Measurements from ENCODE around the gene TTC7B.

DNA sequence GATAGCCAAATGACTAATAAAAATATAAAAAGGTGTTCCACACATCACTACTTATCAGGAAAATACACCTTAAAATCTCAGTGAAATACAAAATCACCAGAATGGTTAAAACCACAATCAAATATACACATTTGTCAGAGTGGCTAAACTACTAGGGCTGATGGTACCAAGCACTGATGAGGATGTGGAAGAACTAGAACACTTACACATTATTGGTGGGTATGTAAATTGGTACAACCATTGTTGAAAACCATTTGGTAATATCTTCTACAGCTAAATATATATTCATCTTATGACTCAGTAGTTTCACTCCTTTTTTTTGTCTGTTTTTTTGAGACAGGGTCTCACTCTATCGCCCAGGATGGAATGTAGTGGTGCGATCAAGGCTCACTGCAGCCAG, 48.5 kb upstream of the TTC7B start:
- TF ChIP-seq POLR2AphosphoS5 (IDR thresholded peaks at IDR 0.05), result no peak
- TF ChIP-seq POLR2A (IDR thresholded peaks at IDR 0.05), result no peak
- TF ChIP-seq, protein P1, sequence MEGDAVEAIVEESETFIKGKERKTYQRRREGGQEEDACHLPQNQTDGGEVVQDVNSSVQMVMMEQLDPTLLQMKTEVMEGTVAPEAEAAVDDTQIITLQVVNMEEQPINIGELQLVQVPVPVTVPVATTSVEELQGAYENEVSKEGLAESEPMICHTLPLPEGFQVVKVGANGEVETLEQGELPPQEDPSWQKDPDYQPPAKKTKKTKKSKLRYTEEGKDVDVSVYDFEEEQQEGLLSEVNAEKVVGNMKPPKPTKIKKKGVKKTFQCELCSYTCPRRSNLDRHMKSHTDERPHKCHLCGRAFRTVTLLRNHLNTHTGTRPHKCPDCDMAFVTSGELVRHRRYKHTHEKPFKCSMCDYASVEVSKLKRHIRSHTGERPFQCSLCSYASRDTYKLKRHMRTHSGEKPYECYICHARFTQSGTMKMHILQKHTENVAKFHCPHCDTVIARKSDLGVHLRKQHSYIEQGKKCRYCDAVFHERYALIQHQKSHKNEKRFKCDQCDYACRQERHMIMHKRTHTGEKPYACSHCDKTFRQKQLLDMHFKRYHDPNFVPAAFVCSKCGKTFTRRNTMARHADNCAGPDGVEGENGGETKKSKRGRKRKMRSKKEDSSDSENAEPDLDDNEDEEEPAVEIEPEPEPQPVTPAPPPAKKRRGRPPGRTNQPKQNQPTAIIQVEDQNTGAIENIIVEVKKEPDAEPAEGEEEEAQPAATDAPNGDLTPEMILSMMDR (IDR thresholded peaks at IDR 0.05), result no peak

Data from prostate gland (tissue), 2 donors.